ENCODE results near the gene PLXNA1.

GRCh38 chr3:126938520-126939337 lies 44.2 kb upstream of the PLXNA1 start:
- TF ChIP-seq CTCF (IDR thresholded peaks at IDR 0.05) (no peak), POLR2AphosphoS5 (IDR thresholded peaks at IDR 0.05) (no peak)

Measured in prostate gland (tissue), 2 donors.